GM20000 (cell line): ENCODE measurements around the gene RTCB.

Experiments used
- DNase-seq: peaks from one replicate; pipeline ENCODE4 v3.0.0; 2012; ENCODE audit warnings: low spot score
- TF ChIP-seq, protein P1 (sequence below): IDR thresholded peaks from 2 replicates; pipeline ENCODE4 v1.5.1; 2012; ENCODE audit warnings: mild to moderate bottlenecking, control low read depth; ENCODE audit errors: extremely low read depth, missing control alignments

Gene RTCB

GRCh38 chr22:32339190-32340012 lies 72.6 kb downstream of the RTCB start:
- no peak for DNase-seq
- TF ChIP-seq, protein P1, sequence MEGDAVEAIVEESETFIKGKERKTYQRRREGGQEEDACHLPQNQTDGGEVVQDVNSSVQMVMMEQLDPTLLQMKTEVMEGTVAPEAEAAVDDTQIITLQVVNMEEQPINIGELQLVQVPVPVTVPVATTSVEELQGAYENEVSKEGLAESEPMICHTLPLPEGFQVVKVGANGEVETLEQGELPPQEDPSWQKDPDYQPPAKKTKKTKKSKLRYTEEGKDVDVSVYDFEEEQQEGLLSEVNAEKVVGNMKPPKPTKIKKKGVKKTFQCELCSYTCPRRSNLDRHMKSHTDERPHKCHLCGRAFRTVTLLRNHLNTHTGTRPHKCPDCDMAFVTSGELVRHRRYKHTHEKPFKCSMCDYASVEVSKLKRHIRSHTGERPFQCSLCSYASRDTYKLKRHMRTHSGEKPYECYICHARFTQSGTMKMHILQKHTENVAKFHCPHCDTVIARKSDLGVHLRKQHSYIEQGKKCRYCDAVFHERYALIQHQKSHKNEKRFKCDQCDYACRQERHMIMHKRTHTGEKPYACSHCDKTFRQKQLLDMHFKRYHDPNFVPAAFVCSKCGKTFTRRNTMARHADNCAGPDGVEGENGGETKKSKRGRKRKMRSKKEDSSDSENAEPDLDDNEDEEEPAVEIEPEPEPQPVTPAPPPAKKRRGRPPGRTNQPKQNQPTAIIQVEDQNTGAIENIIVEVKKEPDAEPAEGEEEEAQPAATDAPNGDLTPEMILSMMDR = no peak

DNA sequence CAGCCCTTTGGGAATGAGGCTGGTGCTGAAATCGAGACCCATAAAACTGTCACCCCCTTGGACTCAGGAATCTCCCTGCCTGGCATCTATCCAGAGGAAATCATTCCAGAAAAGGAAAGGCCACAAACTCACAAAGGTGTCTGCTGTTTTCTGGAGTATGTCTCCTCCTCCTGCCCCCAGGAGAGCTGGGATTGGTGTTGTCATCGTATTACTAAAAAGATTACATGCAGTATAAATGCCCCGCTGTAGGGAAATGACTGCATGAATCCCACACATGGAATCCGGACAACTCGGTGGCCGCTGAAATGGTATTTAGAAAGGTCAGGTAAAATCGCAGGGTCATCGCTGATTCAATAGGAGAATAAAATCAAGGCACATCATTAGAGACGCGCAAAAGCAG lies 73.3 kb downstream of the RTCB start:
- TF ChIP-seq, protein P1 = no peak
- no peak for DNase-seq
